Activated CD4-positive, alpha-beta memory T cell treated with anti-CD3 and anti-CD28 coated beads, Interleukin-2, amount 10 ng/mL, durations not matched to agents 7 days and 5 days (primary cell): Measurements from ENCODE around the gene SAMD3. TPM values are rescaled to one million over a fixed set of nuclear protein-coding genes. Genes with fewer than 3 reads are reported as not detected.
A peak's percentile ranks its signal among the peaks of the same experiment; 100 is the strongest.
"Not testable (repeated sequence)": the region's sequence is repeated elsewhere in the genome, so short reads cannot be mapped to it uniquely, and the experiment has no call there.

Experiments used
- CTCF ChIA-PET: fragments of 350-600 bp; sonication (Branson Sonifier 250); formaldehyde crosslinking; loops from one replicate; lab custom pipeline; 2021; ENCODE audit warnings: antibody characterized with exemption, inconsistent platforms; lab: Charles Lee
- POLR2A ChIA-PET: fragments of 350-600 bp; sonication (Branson Sonifier 250); formaldehyde crosslinking; loops from one replicate; lab custom pipeline; 2021; ENCODE audit warnings: antibody characterized with exemption; lab: Charles Lee
- DNase-seq: peaks from one replicate; pipeline ENCODE4 v3.0.0-alpha.2; 2020
- H3K27ac Mint-ChIP-seq: one replicate; pipeline ENCODE4 v1.8.0; 2021; ENCODE audit warnings: mild to moderate bottlenecking, mixed read lengths
- H3K27me3 Mint-ChIP-seq: one replicate; pipeline ENCODE4 v1.8.0; 2021; ENCODE audit warnings: mixed read lengths
- H3K36me3 Mint-ChIP-seq: one replicate; pipeline ENCODE4 v1.8.0; 2021; ENCODE audit warnings: low read depth, mixed read lengths
- H3K4me1 Mint-ChIP-seq: one replicate; pipeline ENCODE4 v1.8.0; 2021; ENCODE audit warnings: mixed read lengths
- H3K4me3 Mint-ChIP-seq: one replicate; pipeline ENCODE4 v1.8.0; 2021; ENCODE audit warnings: mild to moderate bottlenecking, mixed read lengths
- H3K9me3 Mint-ChIP-seq: one replicate; pipeline ENCODE4 v1.8.0; 2021; ENCODE audit warnings: mixed read lengths
- total RNA-seq, 2 experiments: library from RNA; stranded (reverse); gene quantifications; one replicate each; pipeline ENCODE4 v1.2.3, GENCODE V29; 2021

SAMD3 gene
- 10 to 100 TPM; 70.5 to 79.7 TPM for total RNA-seq

- no peaks in the 10 kb centered on the region for H3K27me3 Mint-ChIP-seq
- H3K4me3 Mint-ChIP-seq = peak within 1 kb of the TSS; percentile 92
- peaks cover 46% of the 10 kb centered on the region for H3K4me1 Mint-ChIP-seq
- peak within 1 kb of the TSS; percentile 98 for H3K27ac Mint-ChIP-seq
- peaks cover 61% of the 10 kb centered on the region for H3K36me3 Mint-ChIP-seq
- H3K9me3 Mint-ChIP-seq = peaks cover 29% of the 10 kb centered on the region
- POLR2A ChIA-PET = interaction anchor here (0.5 to 2.0 kb wide), 26 partner anchors 9 to 205 kb away, joined by 3 to 32 read pairs (median 4); partner anchors contain the start of gene L3MBTL3
- peak; percentile 42 for DNase-seq
- CTCF ChIA-PET = interaction anchor here (0.8 to 2.5 kb wide), 18 partner anchors 10 to 617 kb away, joined by 3 to 29 read pairs (median 4); no protein-coding TSS in a partner anchor
These were observed at the start of gene SAMD3 for GRCh38 chr6:130222775-130223174. Gene SAMD3 (minus strand): TSS chr6:130222951. CDS start chr6:130215273, 7,678 bp downstream.

GRCh38 chr6:130269969-130270635, 47.4 kb upstream of the SAMD3 start:
- DNase-seq = no peak
- ChIA-PET POLR2A (interaction anchor here (0.5 kb wide), 1 partner anchor 19 kb away, joined by 3 read pairs; no protein-coding TSS in a partner anchor), CTCF (no interaction called here)
- Mint-ChIP-seq H3K4me1 (peaks cover 7% of the 10 kb centered on the region), H3K27ac (no peak overlapping the region), H3K9me3 (peaks cover 28% of the 10 kb centered on the region), H3K4me3 (no peak overlapping the region), H3K36me3 (peaks cover 20% of the 10 kb centered on the region), H3K27me3 (no peaks in the 10 kb centered on the region)

- H3K27ac Mint-ChIP-seq, DNase-seq, H3K27me3 Mint-ChIP-seq, H3K4me3 Mint-ChIP-seq, CTCF ChIA-PET, POLR2A ChIA-PET: not testable (repeated sequence)
- Mint-ChIP-seq H3K9me3 (peaks cover 13% of the 10 kb centered on the region), H3K36me3 (peaks cover 19% of the 10 kb centered on the region), H3K4me1 (peaks cover 22% of the 10 kb centered on the region)
These were observed 42.8 kb upstream of the SAMD3 start for GRCh38 chr6:130265553-130265952.

- no peak for DNase-seq
- Mint-ChIP-seq H3K9me3 (peaks cover 4% of the 10 kb centered on the region), H3K27me3 (no peaks in the 10 kb centered on the region), H3K4me3 (peak overlapping the region; percentile 78), H3K27ac (peak overlapping the region; percentile 89), H3K4me1 (peaks cover 35% of the 10 kb centered on the region), H3K36me3 (peaks cover 35% of the 10 kb centered on the region)
- ChIA-PET CTCF (no interaction called here), POLR2A (interaction anchor here (1.7 kb wide), 1 partner anchor 39 kb away, joined by 5 read pairs; the partner anchor contains the start of gene SAMD3)
These were observed 39.3 kb upstream of the SAMD3 start for GRCh38 chr6:130262008-130262407.

- Mint-ChIP-seq H3K4me1 (peaks cover 35% of the 10 kb centered on the region), H3K36me3 (peaks cover 35% of the 10 kb centered on the region), H3K27ac (peak overlapping the region; percentile 89), H3K4me3 (peak overlapping the region; percentile 78)
- POLR2A ChIA-PET = interaction anchor here (1.7 kb wide), 1 partner anchor 38 kb away, joined by 5 read pairs; the partner anchor contains the start of gene SAMD3
- DNase-seq, H3K9me3 Mint-ChIP-seq, H3K27me3 Mint-ChIP-seq, CTCF ChIA-PET: not testable (repeated sequence)
These were observed 38.8 kb upstream of the SAMD3 start for GRCh38 chr6:130261558-130261957.

GRCh38 chr6:130260614-130261241, 38.0 kb upstream of the SAMD3 start:
- H3K4me3 Mint-ChIP-seq = peak overlapping the region; percentile 78
- H3K27ac Mint-ChIP-seq = peak overlapping the region; percentile 89
- CTCF ChIA-PET, H3K9me3 Mint-ChIP-seq, H3K27me3 Mint-ChIP-seq: not testable (repeated sequence)
- peaks cover 43% of the 10 kb centered on the region for H3K4me1 Mint-ChIP-seq
- peaks cover 39% of the 10 kb centered on the region for H3K36me3 Mint-ChIP-seq
- POLR2A ChIA-PET = interaction anchor here (0.9 to 1.7 kb wide), 2 partner anchors 37 kb away, joined by 5 to 6 read pairs; partner anchors contain the start of gene SAMD3
- DNase-seq = peak; percentile 44

GRCh38 chr6:130260050-130260462, 37.3 kb upstream of the SAMD3 start:
- peaks cover 47% of the 10 kb centered on the region for H3K4me1 Mint-ChIP-seq
- peaks cover 40% of the 10 kb centered on the region for H3K36me3 Mint-ChIP-seq
- H3K27me3 Mint-ChIP-seq, H3K9me3 Mint-ChIP-seq, CTCF ChIA-PET: not testable (repeated sequence)
- H3K4me3 Mint-ChIP-seq = peak overlapping the region; percentile 78
- DNase-seq = peak; percentile 46
- POLR2A ChIA-PET = interaction anchor here (0.9 kb wide), 1 partner anchor 37 kb away, joined by 6 read pairs; the partner anchor contains the start of gene SAMD3
- H3K27ac Mint-ChIP-seq = peak overlapping the region; percentile 89

GRCh38 chr6:130259557-130259956, 36.8 kb upstream of the SAMD3 start:
- peak overlapping the region; percentile 78 for H3K4me3 Mint-ChIP-seq
- no peak for DNase-seq
- peaks cover 44% of the 10 kb centered on the region for H3K36me3 Mint-ChIP-seq
- POLR2A ChIA-PET = no interaction called here
- CTCF ChIA-PET = no interaction called here
- H3K4me1 Mint-ChIP-seq = peaks cover 52% of the 10 kb centered on the region
- H3K27me3 Mint-ChIP-seq = no peaks in the 10 kb centered on the region
- peaks cover 7% of the 10 kb centered on the region for H3K9me3 Mint-ChIP-seq
- H3K27ac Mint-ChIP-seq = peak overlapping the region; percentile 89

GRCh38 chr6:130259140-130259539, 36.4 kb upstream of the SAMD3 start:
- Mint-ChIP-seq H3K4me3 (no peak overlapping the region), H3K27ac (peak overlapping the region; percentile 27), H3K4me1 (peaks cover 53% of the 10 kb centered on the region), H3K9me3 (peaks cover 8% of the 10 kb centered on the region), H3K36me3 (peaks cover 42% of the 10 kb centered on the region), H3K27me3 (no peaks in the 10 kb centered on the region)
- ChIA-PET POLR2A (no interaction called here), CTCF (no interaction called here)
- DNase-seq = no peak

- H3K4me1 Mint-ChIP-seq = peaks cover 18% of the 10 kb centered on the region
- no peak overlapping the region for H3K27ac Mint-ChIP-seq
- peaks cover 9% of the 10 kb centered on the region for H3K36me3 Mint-ChIP-seq
- ChIA-PET CTCF (interaction anchor here (1.3 kb wide), 1 partner anchor 30 kb away, joined by 4 read pairs; no protein-coding TSS in a partner anchor), POLR2A (interaction anchor here (1.1 kb wide), 1 partner anchor 30 kb away, joined by 4 read pairs; the partner anchor contains the start of gene SAMD3)
- no peak overlapping the region for H3K4me3 Mint-ChIP-seq
- DNase-seq = no peak
- H3K27me3 Mint-ChIP-seq = no peaks in the 10 kb centered on the region
- peaks cover 10% of the 10 kb centered on the region for H3K9me3 Mint-ChIP-seq
These were observed 29.9 kb upstream of the SAMD3 start for GRCh38 chr6:130252527-130253237.

- ChIA-PET POLR2A (no interaction called here), CTCF (interaction anchor here (0.6 kb wide), 1 partner anchor 628 kb away, joined by 5 read pairs; no protein-coding TSS in a partner anchor)
- Mint-ChIP-seq H3K9me3 (peaks cover 3% of the 10 kb centered on the region), H3K4me3 (no peak overlapping the region), H3K4me1 (no peaks in the 10 kb centered on the region), H3K27ac (no peak overlapping the region), H3K36me3 (no peaks in the 10 kb centered on the region), H3K27me3 (no peaks in the 10 kb centered on the region)
- no peak for DNase-seq
These were observed 22.5 kb upstream of the SAMD3 start for GRCh38 chr6:130245267-130245666.

GRCh38 chr6:130244728-130245127, 22.0 kb upstream of the SAMD3 start:
- H3K27me3 Mint-ChIP-seq = no peaks in the 10 kb centered on the region

More at GRCh38 chr6:130244728-130245127, 22.0 kb upstream of the SAMD3 start:
- Mint-ChIP-seq H3K36me3 (no peaks in the 10 kb centered on the region), H3K27ac (no peak overlapping the region), H3K4me3 (no peak overlapping the region), H3K4me1 (no peaks in the 10 kb centered on the region), H3K9me3 (peaks cover under 1% of the 10 kb centered on the region)
- CTCF ChIA-PET = interaction anchor here (0.6 kb wide), 1 partner anchor 629 kb away, joined by 5 read pairs; no protein-coding TSS in a partner anchor
- POLR2A ChIA-PET = no interaction called here
- no peak for DNase-seq
